K562 (cell line): ENCODE data around the gene GRAMD1B. TPM values are rescaled to one million over a fixed set of nuclear protein-coding genes. Genes with fewer than 3 reads are reported as not detected.

Experiments
- EWSR1 ChIP-seq: fragments of 450-650 bp; IDR thresholded peaks from 2 replicates; pipeline ENCODE4 v1.6.1; 2018; ENCODE audit warnings: borderline replicate concordance, mild to moderate bottlenecking, low read depth, moderate library complexity; ENCODE audit not compliant: partially characterized antibody
- GABPB2 ChIP-seq: fragments of 250-450 bp; sonication (Bioruptor Pico); conservative IDR thresholded peaks from 2 replicates; pipeline ENCODE4 v1.5.1; 2021; ENCODE audit warnings: mild to moderate bottlenecking
- HNRNPL ChIP-seq: fragments of 200-400 bp; formaldehyde crosslinking; IDR thresholded peaks from 2 replicates; pipeline ENCODE4 v1.6.1; 2017; ENCODE audit warnings: low read depth, mild to moderate bottlenecking, low read length
- MIER1 ChIP-seq: fragments of 450-650 bp; IDR thresholded peaks from 2 replicates; pipeline ENCODE4 v1.6.1; 2016; ENCODE audit warnings: antibody characterized with exemption, mild to moderate bottlenecking, low read depth
- NFIX ChIP-seq: fragments of 250-450 bp; sonication (Bioruptor Pico); IDR thresholded peaks from 2 replicates; pipeline ENCODE4 v1.4.0; 2020; ENCODE audit warnings: low read depth, mild to moderate bottlenecking, moderate library complexity
- SNRNP70 ChIP-seq: fragments of 200-400 bp; formaldehyde crosslinking; optimal IDR thresholded peaks from 2 replicates; pipeline ENCODE3; 2017; ENCODE audit warnings: low read depth, low read length
- VEZF1 ChIP-seq: fragments of 200-800 bp; sonication (Bioruptor generic); IDR thresholded peaks from 2 replicates; pipeline ENCODE4 v1.6.1; 2017; ENCODE audit warnings: missing genetic modification characterization, missing compliant biosample characterization
- polyA plus RNA-seq, 8 experiments: library from polyadenylated mRNA; depleted of rRNA in 4 of 8; stranded (reverse) in 5 of 8; unstranded in 3 of 8; fragments of >200 nt; fragmentation: Nextera tagmentation in 2 of 8; fragmentation: Illumina TruSeq in 1 of 8; extraction: Ambion mirVana in 2 of 8; extraction: Trizol in 1 of 8; gene quantifications; 2 replicates each; pipeline versions ENCODE4 v1.2.1 to v1.2.3, GENCODE V29; 2011 to 2014; ENCODE audit warnings: inconsistent platforms in 1 of 8, missing spikeins in 1 of 8
- total RNA-seq, 7 experiments: library from RNA; depleted of rRNA in 6 of 7; stranded (reverse); fragments of >200 nt in 6 of 7; fragmentation: Illumina TruSeq in 2 of 7; extraction: Trizol in 2 of 7; gene quantifications; 2 replicates each; pipeline versions ENCODE4 v1.2.1 to v1.2.3, GENCODE V29; 2011 to 2021; ENCODE audit warnings: low replicate concordance in 1 of 7
- TF ChIP-seq, protein P1 (sequence below): fragments of 450-650 bp; IDR thresholded peaks from 2 replicates; pipeline ENCODE4 v1.6.1; 2016; ENCODE audit warnings: low read depth
- TF ChIP-seq, protein P2 (sequence below): fragments of 250-450 bp; sonication (Bioruptor Pico); IDR thresholded peaks from 2 replicates; pipeline ENCODE4 v1.5.0; 2022; ENCODE audit warnings: mild to moderate bottlenecking

GRAMD1B gene
- total and polyA plus RNA-seq, 9 of the 15 experiments (the other 6 are each of a cell fraction or from before 2014, with no cell fraction given) = 0.31 TPM; not detected in 8

GRCh38 chr11:123587559-123587958 lies 157.5 kb downstream of the GRAMD1B start (continued):
- TF ChIP-seq, protein P1, sequence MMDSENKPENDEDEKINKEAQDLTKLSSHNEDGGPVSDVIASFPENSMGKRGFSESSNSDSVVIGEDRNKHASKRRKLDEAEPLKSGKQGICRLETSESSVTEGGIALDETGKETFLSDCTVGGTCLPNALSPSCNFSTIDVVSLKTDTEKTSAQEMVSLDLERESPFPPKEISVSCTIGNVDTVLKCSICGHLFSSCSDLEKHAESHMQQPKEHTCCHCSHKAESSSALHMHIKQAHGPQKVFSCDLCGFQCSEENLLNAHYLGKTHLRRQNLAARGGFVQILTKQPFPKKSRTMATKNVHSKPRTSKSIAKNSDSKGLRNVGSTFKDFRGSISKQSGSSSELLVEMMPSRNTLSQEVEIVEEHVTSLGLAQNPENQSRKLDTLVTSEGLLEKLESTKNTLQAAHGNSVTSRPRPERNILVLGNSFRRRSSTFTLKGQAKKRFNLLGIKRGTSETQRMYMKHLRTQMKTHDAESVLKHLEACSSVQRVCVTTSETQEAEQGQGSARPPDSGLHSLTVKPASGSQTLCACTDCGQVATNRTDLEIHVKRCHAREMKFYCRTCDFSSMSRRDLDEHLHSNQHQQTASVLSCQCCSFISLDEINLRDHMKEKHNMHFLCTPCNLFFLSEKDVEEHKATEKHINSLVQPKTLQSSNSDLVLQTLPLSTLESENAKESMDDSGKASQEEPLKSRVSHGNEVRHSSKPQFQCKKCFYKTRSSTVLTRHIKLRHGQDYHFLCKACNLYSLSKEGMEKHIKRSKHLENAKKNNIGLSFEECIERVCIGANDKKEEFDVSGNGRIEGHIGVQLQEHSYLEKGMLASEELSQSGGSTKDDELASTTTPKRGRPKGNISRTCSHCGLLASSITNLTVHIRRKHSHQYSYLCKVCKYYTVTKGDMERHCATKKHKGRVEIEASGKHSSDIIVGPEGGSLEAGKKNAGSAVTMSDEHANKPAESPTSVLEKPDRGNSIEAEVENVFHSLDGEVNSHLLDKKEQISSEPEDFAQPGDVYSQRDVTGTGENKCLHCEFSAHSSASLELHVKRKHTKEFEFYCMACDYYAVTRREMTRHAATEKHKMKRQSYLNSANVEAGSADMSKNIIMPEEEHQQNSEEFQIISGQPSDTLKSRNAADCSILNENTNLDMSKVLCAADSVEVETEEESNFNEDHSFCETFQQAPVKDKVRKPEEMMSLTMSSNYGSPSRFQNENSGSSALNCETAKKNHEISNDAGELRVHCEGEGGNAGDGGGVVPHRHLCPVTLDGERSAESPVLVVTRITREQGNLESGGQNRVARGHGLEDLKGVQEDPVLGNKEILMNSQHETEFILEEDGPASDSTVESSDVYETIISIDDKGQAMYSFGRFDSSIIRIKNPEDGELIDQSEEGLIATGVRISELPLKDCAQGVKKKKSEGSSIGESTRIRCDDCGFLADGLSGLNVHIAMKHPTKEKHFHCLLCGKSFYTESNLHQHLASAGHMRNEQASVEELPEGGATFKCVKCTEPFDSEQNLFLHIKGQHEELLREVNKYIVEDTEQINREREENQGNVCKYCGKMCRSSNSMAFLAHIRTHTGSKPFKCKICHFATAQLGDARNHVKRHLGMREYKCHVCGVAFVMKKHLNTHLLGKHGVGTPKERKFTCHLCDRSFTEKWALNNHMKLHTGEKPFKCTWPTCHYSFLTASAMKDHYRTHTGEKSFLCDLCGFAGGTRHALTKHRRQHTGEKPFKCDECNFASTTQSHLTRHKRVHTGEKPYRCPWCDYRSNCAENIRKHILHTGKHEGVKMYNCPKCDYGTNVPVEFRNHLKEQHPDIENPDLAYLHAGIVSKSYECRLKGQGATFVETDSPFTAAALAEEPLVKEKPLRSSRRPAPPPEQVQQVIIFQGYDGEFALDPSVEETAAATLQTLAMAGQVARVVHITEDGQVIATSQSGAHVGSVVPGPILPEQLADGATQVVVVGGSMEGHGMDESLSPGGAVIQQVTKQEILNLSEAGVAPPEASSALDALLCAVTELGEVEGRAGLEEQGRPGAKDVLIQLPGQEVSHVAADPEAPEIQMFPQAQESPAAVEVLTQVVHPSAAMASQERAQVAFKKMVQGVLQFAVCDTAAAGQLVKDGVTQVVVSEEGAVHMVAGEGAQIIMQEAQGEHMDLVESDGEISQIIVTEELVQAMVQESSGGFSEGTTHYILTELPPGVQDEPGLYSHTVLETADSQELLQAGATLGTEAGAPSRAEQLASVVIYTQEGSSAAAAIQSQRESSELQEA = no peak
- TF ChIP-seq NFIX (CRISPR knock-in tag) = no peak
- no peak for TF ChIP-seq MIER1
- no peak for TF ChIP-seq SNRNP70
- no peak for TF ChIP-seq GABPB2
- TF ChIP-seq, protein P2, sequence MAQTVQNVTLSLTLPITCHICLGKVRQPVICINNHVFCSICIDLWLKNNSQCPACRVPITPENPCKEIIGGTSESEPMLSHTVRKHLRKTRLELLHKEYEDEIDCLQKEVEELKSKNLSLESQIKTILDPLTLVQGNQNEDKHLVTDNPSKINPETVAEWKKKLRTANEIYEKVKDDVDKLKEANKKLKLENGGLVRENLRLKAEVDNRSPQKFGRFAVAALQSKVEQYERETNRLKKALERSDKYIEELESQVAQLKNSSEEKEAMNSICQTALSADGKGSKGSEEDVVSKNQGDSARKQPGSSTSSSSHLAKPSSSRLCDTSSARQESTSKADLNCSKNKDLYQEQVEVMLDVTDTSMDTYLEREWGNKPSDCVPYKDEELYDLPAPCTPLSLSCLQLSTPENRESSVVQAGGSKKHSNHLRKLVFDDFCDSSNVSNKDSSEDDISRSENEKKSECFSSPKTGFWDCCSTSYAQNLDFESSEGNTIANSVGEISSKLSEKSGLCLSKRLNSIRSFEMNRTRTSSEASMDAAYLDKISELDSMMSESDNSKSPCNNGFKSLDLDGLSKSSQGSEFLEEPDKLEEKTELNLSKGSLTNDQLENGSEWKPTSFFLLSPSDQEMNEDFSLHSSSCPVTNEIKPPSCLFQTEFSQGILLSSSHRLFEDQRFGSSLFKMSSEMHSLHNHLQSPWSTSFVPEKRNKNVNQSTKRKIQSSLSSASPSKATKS = no peak
- TF ChIP-seq VEZF1 = no peak
- no peak for TF ChIP-seq HNRNPL
- TF ChIP-seq EWSR1 = no peak
